Measurements from ENCODE around the gene NLRP6.
A peak's percentile ranks its signal among the peaks of the same experiment; 100 is the strongest.
"Not testable (repeated sequence)": the region's sequence is repeated elsewhere in the genome, so short reads cannot be mapped to it uniquely, and the experiment has no call there.

NLRP6 gene

DNA sequence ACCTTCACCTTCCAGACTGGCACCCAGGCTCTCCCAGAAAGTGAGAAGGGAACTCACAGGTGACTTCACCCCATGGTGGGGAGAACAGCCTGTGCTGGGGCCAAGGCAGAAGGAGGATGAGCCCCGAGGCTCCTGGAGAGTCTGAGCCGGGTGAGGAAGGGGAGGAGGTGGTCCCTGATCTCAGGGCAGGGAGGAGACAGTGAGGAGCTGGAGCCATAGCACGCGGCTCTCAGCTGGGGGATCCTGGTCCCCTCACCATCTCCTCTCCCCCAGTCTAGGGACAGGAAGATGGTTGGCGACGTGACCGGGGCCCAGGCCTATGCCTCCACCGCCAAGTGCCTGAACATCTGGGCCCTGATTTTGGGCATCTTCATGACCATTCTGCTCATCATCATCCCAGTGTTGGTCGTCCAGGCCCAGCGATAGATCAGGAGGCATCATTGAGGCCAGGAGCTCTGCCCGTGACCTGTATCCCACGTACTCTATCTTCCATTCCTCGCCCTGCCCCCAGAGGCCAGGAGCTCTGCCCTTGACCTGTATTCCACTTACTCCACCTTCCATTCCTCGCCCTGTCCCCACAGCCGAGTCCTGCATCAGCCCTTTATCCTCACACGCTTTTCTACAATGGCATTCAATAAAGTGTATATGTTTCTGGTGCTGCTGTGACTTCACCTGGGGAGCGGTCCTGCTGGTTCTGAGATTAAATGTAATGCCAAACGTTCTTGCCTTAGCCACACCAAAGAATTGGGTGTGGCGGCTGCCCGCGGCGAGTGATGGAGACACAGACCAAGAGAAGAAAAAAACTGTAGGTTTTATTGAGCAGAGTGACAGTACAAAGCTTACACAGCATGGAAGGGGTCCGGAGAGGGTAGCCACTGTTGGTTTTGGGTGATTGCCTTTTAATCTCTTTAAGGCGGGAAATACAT, 30.8 kb downstream of the NLRP6 start:
- ATAC-seq (peak; percentile 1), DNase-seq (peak; percentile 31)

DNA sequence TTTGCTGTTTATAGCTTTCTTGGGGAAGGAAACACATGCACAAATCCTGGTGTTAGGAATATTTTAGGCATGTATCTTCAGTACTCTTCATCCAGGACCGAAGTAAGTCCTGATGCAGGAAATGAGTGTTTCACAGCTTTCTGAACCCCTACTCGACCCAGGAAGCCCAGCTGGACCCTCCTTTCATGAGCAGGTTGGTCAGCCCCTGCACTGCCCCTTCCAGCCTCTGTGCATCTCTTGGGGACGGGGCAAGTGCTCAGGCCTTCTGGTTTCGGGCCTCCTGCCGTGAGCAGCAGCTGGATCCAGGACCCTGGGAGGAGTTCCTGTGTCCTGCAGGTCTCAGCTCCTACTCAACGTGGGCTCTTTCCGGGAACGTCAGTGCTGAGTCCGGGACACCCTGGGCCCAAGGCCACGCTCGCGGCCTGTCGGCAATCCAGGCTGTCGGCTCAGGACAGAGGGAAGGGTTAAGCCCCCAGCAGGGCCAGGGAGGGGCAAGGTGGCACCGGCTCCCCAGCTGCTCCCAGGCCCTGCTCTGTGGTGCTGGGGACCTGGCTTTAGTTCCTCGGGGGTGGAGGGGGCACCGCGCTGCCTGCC, 31.9 kb downstream of the NLRP6 start:
- not testable (repeated sequence) for DNase-seq, ATAC-seq

DNA sequence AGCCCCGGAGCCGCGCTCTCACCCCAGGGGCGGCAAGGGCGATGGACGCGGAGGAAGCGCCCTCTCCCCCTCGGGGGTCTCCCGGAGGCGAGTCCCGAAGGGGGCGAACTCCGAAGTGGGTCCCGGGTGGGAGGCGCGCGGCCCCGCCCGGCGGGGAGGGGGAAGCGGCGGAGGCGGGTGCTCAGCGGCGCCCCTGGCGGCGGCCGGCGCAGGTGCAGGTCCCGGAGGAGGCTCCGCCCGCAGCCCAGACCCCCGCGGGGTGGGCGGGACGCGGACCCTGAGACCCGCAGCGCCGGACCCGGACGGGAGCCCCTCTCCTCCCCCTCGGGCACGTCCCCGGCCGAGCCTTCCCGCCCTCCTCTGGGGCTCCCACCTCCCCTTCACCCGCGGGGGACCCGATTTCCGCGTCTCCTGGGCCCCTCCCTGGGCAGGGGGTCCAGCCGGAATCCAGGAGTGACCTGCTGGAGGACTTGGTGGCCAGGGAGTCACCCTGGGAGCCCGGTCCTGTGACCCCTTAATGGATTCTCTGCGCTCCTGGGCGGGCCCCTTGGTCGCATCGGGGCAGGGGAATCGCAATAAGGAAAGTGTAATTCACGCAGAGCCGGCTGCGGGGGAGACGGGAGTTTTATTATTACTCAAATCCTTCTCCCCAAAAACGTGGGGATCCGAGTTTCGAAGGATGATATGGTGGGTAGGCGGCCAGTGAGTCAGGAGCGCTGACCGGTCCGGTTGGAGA, 33.0 kb downstream of the NLRP6 start:
- DNase-seq: not testable (repeated sequence)
- ATAC-seq: peak; percentile 6

DNA sequence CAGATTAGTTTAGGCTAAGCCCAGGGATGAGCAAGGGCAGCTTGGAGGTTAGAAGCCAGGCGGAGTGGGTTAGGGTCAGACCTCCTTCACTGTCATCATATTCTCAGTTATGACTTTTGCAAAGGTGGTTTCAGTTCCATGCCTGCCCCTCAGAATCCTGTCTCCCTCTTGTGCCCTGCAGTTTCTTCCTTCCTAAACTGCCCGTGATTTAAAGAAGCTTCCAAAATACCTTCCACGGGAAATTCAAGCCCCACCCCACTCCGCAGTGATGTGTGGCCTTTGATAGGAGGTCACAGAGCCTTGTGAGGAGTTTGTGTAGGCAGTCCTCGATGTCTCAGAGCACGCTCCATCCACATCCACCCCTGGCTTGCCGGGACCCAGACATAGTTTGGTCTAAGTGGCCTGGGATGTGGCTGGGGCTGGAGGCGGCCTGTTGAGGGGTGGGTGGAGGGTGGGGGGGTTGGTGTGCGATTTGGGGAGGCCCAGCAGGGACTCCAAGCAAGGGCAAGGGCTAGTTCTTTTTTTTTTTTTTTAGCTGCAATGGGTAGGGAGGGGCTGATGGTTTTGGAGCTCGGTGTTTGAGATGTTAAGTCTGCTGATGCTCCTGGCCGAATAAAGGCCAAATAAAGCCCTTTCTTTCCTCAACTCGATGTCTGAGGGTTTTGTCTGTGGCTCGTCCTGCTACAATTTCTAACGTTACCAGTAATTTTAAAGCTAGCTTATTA, 34.0 kb downstream of the NLRP6 start:
- ATAC-seq: peak; percentile 5
- peak; percentile 58 for DNase-seq

DNA sequence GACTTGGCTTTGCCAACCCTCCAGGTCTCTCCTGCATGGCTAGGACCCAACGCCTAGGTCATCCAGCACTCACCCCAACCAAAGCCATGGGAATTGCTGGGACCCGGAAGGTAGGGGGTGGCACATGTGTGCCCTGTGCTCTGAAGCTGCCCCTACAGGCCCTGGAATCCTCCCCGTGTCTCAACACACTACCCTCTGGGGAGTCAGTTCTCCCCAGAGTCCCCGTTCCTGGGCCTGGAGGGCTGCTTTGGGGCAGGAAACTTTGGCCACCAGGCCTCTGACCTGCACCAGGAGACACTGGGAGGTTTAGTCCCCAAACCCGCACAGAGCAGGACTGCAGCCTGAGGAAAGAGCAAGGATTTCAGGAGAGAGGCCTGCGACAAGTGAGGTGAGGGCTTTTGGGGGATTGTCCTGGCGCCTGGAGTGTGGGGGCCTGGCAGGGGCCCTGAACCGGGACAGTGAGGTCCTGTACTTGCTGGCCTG, 35.1 kb downstream of the NLRP6 start:
- DNase-seq (peak; percentile 26), ATAC-seq (no peak)

DNA sequence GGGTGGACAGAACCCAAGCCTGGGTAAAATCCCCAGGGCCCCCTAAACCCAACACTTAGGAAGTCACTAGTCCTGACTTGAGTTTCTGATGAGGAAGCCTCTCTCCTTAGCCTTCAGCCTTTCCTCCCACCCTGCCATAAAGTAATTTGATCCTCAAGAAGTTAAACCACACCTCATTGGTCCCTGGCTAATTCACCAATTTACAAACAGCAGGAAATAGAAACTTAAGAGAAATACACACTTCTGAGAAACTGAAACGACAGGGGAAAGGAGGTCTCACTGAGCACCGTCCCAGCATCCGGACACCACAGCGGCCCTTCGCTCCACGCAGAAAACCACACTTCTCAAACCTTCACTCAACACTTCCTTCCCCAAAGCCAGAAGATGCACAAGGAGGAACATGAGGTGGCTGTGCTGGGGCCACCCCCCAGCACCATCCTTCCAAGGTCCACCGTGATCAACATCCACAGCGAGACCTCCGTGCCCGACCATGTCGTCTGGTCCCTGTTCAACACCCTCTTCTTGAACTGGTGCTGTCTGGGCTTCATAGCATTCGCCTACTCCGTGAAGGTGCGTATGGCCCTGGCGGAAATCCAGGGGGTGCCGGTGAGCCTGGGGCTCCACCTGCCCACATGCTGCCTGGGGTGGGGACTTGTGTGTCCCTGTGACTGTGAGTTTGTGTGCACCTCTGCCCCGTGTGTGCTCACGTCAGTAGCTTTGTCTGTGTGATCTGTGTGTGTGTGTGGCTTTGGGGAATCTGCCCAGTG, 35.8 kb downstream of the NLRP6 start, which contains the start of gene IFITM1:
IFITM1 (plus strand) TSS at position 254 of the 767 bp plus-strand sequence; CDS start at position 385, 131 bp downstream.
- ATAC-seq (peak; percentile 37), DNase-seq (peak; percentile 59)

DNA sequence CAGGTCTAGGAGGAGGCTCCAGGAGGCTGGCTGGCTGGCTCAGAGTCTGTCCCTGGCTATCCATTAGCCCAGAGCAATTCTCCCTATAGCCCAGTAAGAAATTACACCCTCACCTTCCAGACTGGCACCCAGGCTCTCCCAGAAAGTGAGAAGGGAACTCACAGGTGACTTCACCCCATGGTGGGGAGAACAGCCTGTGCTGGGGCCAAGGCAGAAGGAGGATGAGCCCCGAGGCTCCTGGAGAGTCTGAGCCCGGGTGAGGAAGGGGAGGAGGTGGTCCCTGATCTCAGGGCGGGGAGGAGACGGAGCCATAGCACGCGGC, 36.3 kb downstream of the NLRP6 start:
- DNase-seq: peak; percentile 7
- ATAC-seq: not testable (repeated sequence)

DNA sequence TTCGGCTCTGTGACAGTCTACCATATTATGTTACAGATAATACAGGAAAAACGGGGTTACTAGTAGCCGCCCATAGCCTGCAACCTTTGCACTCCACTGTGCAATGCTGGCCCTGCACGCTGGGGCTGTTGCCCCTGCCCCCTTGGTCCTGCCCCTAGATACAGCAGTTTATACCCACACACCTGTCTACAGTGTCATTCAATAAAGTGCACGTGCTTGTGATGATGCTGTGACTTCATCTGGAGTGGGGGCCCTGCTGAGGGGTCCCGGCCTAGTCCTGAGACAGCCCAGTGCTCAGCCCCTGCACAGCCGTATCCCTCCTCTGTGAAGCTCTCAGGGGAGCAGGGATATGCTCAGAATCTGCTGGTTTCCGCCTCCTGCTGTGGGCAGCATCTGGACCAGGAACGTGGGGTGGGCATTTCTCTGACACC, 36.9 kb downstream of the NLRP6 start:
- DNase-seq (peak; percentile 31), ATAC-seq (no peak)

DNA sequence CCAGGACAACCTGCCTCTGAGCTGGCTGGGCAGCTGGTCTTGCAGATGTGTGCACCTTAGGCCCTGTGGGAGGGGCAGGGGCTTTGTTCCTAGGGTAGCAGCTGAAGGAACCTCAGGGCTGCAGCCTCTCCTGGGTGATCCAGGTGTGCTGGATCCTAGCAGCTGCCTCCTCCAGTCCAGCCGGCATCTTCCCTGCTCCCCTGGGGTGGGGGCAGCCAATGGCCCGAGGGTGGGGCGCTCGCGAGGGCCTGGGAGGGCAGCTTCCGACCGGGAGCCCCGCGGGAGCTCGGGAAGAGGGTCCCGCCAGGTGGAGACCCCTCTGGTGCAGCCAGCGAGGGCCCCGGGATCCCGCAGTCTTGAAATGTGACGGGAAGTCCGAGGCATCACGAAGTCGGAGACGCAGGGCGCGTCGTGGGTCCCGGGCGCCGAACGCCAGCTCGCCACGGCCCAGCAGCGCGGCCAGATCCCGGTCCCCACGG, 37.3 kb downstream of the NLRP6 start:
- DNase-seq: no peak
- ATAC-seq: no peak

DNA sequence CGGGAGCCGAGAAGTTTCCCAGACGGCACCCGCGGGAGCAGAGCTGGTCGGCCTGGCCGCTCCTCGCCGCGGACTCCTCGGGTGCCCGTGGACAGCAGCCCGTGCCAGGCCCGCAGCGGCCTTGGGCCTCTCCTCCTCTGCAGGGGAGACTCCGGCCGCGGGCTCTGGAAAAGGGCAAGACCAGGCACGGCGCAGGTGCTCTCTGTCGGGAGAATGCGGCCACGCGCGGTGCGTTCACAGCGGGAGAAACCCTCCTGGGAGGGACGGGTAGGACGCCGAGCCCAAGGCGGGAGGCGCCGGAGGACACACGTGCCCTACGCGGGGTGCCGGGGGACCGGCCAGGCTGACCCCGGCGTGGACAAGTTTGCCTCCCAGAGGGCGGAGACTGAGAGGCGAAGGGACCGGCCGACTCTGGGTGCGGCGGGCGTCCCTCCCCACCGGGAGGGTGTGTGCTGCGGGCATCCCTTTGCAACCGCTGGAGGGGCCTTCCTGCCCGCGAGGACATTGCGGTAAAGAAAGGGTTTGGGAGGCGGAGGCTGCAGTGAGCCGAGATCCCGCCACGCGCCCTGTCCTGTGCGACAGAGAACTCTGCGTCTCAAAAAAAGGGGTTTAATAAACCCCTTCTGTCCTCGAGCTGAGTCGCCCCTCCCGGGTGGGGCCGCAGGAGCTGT, 38.0 kb downstream of the NLRP6 start:
- peak; percentile 55 for DNase-seq
- no peak for ATAC-seq

DNA sequence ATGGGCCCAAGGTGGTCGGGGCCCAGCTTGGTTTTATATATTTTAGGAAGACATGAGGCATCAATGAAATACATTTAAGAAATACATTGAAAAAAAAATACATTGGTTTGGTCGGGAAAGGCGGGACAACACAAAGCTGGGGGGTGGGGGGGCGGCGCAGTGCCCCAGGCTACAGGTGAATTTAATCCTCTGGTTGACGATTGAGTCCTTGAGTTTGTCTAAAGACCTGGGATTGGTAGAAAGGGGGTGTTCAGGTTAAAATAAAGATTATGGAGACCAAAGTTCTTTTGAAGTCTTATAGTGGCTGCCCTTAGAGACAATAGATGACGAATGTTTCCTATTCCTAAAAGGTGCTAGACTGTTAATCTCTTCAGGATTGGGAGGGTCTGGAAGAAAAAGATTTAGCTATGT, 38.7 kb downstream of the NLRP6 start:
- DNase-seq: no peak
- no peak for ATAC-seq

DNA sequence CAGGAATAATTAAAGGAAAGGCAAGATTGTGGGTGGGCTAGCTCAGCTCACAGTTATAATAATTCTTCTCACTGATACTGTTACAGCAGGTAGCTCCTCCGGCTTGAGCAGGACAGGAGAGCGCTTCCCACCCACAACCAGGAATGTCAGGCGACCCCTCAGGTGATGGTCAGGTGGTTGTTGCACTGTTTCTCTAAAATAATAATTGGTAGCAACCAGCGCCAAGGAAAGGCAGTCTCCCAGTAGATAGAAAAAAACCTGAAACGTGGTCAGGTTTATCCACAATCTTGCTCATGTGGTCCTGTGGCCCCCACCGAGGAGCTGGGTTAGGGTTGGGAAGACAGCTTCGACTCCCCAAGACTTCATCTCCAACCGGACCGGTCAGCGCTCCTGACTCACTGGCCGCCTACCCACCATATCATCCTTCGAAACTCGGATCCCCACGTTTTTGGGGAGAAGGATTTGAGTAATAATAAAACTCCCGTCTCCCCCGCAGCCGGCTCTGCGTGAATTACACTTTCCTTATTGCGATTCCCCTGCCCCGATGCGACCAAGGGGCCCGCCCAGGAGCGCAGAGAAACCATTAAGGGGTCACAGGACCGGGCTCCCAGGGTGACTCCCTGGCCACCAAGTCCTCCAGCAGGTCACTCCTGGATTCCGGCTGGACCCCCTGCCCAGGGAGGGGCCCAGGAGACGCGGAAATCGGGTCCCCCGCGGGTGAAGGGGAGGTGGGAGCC, 39.6 kb downstream of the NLRP6 start:
- ATAC-seq, DNase-seq: not testable (repeated sequence)

DNA sequence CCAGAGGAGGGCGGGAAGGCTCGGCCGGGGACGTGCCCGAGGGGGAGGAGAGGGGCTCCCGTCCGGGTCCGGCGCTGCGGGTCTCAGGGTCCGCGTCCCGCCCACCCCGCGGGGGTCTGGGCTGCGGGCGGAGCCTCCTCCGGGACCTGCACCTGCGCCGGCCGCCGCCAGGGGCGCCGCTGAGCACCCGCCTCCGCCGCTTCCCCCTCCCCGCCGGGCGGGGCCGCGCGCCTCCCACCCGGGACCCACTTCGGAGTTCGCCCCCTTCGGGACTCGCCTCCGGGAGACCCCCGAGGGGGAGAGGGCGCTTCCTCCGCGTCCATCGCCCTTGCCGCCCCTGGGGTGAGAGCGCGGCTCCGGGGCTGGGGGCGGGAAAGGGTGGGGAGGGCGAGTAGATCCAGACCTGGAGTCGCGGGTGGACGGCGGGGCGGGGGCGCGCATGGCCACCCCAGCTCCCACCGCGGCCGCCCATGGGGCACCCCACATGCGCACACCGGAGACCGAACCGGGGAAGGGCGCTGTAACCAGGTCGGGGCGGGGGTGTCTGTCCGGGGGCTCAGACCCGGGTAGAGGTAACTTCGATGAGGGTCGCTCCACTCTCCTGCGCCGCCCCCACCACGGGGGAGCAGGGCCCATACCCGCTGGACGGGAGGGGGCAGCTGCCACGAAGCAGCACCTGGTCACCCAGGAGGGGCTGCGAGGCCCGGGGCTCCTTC, 40.4 kb downstream of the NLRP6 start:
- DNase-seq: not testable (repeated sequence)
- ATAC-seq: peak; percentile 7

DNA sequence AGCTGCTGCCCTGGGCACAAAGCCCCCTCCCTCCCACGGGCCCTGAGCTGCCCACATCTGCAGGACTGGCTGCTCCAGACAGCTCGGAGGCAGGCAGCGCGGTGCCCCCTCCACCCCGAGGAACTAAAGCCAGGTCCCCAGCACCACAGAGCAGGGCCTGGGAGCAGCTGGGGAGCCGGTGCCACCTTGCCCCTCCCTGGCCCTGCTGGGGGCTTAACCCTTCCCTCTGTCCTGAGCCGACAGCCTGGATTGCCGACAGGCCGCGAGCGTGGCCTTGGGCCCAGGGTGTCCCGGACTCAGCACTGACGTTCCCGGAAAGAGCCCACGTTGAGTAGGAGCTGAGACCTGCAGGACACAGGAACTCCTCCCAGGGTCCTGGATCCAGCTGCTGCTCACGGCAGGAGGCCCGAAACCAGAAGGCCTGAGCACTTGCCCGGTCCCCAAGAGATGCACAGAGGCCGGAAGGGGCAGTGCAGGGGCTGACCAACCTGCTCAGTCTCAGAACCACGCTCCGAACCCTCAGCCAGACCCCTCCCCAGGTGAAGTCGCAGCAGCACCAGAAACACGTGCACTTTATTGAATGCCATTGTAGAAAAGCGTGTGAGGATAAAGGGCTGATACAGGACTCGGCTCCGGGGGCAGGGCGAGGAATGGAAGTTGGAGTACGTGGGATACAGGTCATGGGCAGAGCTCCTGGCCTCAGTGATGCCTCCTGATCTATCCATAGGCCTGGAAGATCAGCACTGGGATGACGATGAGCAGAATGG, 41.1 kb downstream of the NLRP6 start:
- DNase-seq: not testable (repeated sequence)
- ATAC-seq: peak; percentile 19

DNA sequence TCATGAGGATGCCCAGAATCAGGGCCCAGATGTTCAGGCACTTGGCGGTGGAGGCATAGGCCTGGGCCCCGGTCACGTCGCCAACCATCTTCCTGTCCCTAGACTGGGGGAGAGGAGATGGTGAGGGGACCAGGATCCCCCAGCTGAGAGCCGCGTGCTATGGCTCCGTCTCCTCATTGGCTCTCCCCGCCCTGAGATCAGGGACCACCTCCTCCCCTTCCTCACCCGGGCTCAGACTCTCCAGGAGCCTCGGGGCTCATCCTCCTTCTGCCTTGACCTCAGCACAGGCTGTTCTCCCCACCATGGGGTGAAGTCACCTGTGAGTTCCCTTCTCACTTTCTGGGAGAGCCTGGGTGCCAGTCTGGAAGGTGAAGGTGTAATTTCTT, 41.7 kb downstream of the NLRP6 start:
- not testable (repeated sequence) for DNase-seq
- ATAC-seq: peak; percentile 33

DNA sequence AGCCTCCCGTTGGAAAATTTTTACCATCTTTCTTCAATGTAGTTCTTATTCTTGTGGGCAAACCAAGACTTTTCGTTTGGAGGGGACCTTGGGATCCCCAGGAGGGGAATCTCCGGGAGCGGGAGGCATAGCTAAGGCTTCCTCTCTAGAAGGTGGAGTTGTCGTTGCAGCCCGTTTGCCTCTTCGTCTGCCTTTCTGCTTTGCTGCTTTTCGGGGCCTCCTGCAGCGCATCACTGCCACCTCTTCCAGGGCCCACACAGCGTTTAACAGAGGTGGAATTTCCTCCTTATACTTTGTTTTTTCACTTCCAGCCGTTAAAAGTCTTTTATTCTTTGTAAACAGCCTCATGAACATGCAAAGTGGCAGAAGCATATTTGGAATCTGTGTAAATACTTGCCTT, 45.9 kb downstream of the NLRP6 start:
- DNase-seq (no peak), ATAC-seq (no peak)

DNA sequence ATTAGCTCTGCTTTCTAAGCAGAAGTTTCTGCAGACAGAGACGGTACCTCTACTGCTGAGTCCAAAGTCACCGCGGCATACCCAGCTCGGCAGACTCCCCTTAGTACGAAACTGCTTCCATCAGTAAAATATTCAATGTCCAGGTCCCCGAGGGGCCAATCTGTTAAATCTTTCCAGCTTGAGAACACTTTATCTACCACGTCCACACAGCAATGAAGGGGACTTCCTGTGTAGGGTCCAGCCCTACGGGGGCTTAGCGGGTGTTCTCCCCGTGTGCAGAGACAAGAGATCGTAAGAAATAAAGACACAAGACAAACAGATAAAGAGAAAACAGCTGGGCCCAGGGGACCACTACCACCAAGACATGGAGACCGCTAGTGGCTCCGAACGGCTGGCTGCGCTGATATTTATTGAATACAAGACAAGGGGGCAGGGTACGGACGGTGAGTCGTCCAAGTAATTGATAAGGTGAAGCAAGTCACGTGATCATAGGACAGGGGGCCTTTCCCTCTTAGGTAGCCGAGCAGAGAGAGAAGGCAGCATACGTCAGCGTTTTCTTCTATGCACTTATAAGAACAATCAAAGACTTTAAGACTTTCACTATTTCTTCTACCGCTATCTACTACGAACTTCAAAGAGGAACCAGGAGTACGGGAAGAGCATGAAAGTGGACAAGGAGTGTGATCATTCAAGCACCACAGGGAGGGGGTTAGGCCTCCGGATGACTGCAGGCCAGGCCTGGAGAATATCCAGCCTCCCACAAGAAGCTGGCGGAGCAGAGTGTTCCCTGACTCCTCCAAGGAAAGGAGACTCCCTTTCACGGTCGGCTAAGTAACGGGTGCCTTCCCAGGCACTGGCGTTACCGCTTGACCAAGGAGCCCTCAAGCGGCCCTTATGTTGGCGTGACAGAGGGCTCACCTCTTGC, 46.6 kb downstream of the NLRP6 start:
- not testable (repeated sequence) for ATAC-seq, DNase-seq

Data from stimulated activated naive CD8-positive, alpha-beta T cell treated with anti-CD3 and anti-CD28 coated beads, Interleukin-15, Interleukin-2, amounts not matched to agents 100 U/mL and 50 U/mL, for 24 hours (primary cell).